A549 treated with CORT108297 at 1 μM for 4 hours (cell line): ENCODE data around the gene PCNT. TPM values are rescaled to one million over a fixed set of nuclear protein-coding genes. Genes with fewer than 3 reads are reported as not detected.

ENCODE experiments used
- total RNA-seq: library from RNA; stranded (reverse); fragments of 200-300 nt; extraction: Qiagen RNA extraction; gene quantifications from 5 replicates; pipeline ENCODE4 v1.2.3, GENCODE V29; 2022

The PCNT gene, protein sequence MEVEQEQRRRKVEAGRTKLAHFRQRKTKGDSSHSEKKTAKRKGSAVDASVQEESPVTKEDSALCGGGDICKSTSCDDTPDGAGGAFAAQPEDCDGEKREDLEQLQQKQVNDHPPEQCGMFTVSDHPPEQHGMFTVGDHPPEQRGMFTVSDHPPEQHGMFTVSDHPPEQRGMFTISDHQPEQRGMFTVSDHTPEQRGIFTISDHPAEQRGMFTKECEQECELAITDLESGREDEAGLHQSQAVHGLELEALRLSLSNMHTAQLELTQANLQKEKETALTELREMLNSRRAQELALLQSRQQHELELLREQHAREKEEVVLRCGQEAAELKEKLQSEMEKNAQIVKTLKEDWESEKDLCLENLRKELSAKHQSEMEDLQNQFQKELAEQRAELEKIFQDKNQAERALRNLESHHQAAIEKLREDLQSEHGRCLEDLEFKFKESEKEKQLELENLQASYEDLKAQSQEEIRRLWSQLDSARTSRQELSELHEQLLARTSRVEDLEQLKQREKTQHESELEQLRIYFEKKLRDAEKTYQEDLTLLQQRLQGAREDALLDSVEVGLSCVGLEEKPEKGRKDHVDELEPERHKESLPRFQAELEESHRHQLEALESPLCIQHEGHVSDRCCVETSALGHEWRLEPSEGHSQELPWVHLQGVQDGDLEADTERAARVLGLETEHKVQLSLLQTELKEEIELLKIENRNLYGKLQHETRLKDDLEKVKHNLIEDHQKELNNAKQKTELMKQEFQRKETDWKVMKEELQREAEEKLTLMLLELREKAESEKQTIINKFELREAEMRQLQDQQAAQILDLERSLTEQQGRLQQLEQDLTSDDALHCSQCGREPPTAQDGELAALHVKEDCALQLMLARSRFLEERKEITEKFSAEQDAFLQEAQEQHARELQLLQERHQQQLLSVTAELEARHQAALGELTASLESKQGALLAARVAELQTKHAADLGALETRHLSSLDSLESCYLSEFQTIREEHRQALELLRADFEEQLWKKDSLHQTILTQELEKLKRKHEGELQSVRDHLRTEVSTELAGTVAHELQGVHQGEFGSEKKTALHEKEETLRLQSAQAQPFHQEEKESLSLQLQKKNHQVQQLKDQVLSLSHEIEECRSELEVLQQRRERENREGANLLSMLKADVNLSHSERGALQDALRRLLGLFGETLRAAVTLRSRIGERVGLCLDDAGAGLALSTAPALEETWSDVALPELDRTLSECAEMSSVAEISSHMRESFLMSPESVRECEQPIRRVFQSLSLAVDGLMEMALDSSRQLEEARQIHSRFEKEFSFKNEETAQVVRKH (N-terminal part only)
- 14.0 to 17.1 TPM (median 14.6 TPM) in 5 replicates for total RNA-seq

DNA sequence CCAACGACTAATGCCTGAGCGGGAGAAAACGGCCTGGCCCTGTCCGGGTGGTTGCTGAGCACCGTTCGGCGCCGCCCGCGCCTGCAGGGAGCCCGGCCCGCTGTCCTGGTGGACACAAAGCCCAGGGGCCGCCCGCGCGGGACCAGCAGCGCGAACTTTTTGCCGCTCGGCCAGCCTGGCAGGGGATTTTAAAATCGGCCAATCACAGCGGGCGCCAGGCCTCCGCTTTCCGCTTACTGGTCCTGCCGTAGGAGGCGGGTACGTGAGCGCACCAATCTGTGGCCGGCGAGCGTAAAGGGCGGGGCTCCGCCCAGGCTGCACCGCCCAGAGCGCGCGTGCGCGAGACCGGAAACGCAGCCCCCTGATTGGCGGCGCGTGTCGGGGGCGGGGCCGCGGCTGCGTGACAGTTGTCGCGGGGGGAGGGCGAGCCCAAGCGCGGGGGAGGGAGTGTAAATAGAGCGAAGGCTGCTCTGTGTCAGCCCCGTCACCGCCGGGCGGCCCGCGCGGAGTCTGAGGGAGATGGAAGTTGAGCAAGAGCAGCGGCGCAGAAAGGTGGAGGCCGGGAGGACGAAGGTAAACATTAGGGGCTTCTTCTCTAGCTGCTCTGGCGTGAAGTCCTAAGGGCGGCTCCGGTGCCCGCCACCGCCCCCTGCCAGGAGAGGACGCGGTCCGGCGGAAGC lies at the start of gene PCNT, which contains the start of gene C21orf58:
Gene PCNT, plus strand, starts transcription at position 447 of the 680 bp plus-strand sequence. Its CDS starts 73 bp downstream, at position 520.
Gene C21orf58, minus strand, starts transcription at position 161 of the 680 bp plus-strand sequence. CDS start 1,132 bp downstream, outside the sequence.

DNA sequence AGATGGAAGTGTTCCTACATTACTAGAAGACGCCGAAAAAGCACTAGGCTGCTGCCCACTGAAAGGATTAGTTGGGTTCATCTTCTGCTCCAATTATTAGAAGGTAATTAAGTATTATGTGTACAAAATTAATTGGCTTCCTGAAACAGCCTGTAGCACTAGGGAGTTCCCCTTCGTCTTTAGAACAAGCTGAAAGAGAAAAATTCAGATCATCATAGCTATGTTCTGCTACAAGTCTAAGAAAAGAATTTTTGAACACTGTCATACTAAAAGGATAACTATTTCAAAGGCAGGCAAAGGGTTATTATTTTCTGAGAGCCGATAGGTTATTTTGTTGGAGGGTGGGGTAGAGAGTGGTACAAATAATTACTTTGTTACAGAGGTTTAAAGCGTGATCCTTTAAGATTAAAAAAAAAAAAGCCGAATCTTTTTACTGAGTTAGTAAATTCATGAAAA lies 38.7 kb upstream of the PCNT start, which contains the start of gene MCM3AP:
Gene MCM3AP, minus strand, starts transcription at position 406 of the 456 bp plus-strand sequence. Its CDS starts 325 bp downstream, at position 81.

DNA sequence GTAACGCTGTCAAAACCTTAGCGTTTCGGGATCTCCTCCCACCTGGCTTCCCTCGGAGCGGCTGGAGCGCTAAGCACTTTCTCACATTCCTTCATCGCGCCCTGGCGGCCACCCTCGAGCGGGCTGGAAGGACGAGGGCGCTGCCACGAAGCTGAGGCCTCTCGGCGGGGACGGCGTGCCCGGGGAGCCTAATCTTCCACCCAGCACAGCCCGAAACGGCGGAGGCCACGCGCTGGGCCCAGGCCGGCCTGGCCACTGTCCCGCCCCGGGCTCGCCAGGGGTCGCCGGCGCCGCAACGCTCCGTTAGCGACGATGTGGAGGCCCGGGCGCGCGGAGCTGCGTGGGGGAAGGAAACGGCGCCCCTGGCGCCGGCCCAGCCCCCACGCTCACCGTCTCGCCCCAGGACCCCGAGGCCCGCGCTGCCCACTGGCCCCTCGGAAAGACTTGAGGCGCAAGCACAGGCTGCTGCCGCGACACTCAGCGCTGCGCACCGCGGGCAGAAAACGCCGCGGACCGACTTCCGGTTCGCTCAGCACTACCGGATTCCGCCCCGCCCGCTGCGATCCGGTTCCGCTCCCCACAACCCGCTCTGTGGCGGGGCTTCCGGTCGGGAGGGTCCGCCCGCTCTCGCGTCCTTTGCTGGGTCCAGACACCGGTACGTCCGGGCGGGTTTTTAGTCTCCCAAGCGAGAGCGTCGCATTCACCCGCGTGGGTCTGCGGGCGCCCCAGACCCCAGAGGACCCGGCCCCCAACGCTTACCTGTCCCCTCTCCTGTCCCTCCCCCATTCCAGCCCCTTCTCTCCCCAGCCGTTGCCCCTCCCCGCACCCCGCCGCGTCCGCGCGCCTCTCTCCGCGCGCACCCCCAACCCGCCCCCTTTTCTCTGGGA lies 38.0 kb upstream of the PCNT start, which contains the start of gene YBEY:
Gene YBEY, plus strand, starts transcription at position 582 of the 887 bp plus-strand sequence. CDS start 572 bp downstream, outside the sequence.

DNA sequence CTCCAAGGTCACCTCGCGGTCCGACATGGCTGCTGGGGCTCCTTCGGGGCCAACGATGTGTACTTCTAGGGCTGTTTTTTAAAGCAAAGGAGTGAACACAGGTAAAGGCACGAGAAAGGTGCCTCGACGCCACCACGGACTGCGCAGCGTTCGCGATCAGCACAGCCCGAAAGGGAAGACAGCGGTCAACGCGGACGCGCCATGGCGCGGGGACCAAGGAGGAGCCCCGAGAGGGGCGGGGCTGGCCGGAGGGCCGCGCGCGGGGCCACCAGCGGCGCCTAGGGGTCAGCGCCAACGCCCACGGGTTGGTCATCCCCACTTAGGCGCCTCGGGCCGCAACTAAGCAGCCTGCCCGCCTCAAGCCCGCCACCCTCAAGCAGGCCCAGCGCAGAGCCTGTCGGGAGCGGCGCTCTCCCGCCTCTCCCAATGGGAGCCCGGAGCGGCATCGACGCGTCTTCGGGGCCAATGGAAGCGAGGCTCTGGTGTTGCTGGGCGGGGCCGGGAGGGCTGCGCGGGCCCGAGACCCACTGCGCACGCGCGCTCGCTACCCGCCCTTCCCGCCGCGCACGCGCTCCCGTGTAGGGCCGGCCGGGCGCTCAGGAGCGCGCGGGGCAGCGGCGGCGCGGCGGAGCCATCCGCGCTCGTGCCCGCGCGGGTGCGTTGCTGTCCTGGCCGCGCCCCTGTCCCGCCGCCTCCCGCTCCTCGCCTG lies 134.5 kb downstream of the PCNT start, which contains the start of gene DIP2A:
Gene DIP2A, plus strand, starts transcription at position 577 of the 709 bp plus-strand sequence. CDS start 241 bp downstream, outside the sequence.

Other genes starting within 250 kb of the PCNT start
- 13.8 to 17.6 TPM (median 14.9 TPM) in 5 replicates for gene COL6A2, start 226.0 kb upstream of the PCNT start, total RNA-seq
- 0.12 TPM in 1 of 5 replicates, not detected in the others for gene FTCD, start 168.6 kb upstream of the PCNT start, total RNA-seq
- 0.06 to 0.10 TPM (median 0.07 TPM) in 3 of 5 replicates, not detected in the others for gene SPATC1L, start 139.7 kb upstream of the PCNT start, total RNA-seq
- gene LSS, start 95.4 kb upstream of the PCNT start, total RNA-seq, result 10.2 to 14.2 TPM (median 13.0 TPM) in 5 replicates
- 30.5 to 45.3 TPM (median 44.1 TPM) in 5 replicates for gene MCM3AP, start 38.5 kb upstream of the PCNT start, total RNA-seq
- gene YBEY, start 37.8 kb upstream of the PCNT start, total RNA-seq, result 26.6 to 31.8 TPM (median 27.8 TPM) in 5 replicates
- 3.4 to 7.1 TPM (median 5.2 TPM) in 5 replicates for gene C21orf58, start 286 bp upstream of the PCNT start, total RNA-seq
- gene DIP2A, start 134.7 kb downstream of the PCNT start, total RNA-seq, result 9.2 to 13.6 TPM (median 12.1 TPM) in 5 replicates